GM21528 (cell line): Measurements from ENCODE around the gene ACTR5.
"Not testable (repeated sequence)": the region's sequence is repeated elsewhere in the genome, so short reads cannot be mapped to it uniquely, and the experiment has no call there.

Experiments
- ATAC-seq: cut with Tn5 transposase; IDR thresholded peaks from one replicate; pipeline ENCODE4 v1.9.1; 2021; ENCODE audit warnings: mild to moderate bottlenecking, moderate library complexity; ENCODE audit not compliant: unreplicated experiment, low FRiP score

ACTR5 gene

DNA sequence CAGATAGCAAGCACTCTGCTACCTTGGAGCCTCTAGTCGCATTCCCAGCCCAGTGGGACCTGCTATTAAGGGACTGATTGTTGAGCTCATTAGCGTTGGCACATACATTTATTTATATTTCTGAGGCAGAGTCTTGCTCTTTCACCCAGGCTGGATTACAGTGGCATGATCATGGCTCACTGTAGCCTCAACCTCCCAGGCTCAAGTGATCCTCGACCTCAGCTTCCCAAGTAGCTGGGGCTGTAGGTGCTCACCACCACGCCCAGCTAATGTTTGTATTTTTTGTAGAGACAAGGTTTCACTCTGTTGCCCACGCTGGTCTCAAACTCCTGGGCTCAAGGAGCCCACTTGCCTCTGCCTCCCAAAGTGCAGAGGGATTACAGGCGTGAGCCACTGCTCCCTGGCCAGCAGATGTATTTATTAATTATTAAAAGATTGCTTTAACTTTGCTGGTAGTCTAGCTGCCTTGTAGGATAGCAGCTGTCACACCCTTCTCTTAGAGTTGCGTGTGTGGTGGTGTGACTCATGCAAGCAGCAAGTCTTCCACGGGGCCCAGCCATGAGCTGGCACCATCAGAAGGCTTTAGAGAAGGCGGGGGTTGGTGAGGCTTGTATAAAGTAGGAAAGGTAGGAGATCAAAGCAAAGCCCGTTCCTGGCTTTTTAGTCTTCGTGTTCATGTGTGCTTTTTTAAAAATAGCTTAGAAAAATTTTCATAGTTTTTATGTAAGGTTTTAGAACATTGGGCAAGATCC is 16.5 kb downstream of the ACTR5 start:
- no peak for ATAC-seq

DNA sequence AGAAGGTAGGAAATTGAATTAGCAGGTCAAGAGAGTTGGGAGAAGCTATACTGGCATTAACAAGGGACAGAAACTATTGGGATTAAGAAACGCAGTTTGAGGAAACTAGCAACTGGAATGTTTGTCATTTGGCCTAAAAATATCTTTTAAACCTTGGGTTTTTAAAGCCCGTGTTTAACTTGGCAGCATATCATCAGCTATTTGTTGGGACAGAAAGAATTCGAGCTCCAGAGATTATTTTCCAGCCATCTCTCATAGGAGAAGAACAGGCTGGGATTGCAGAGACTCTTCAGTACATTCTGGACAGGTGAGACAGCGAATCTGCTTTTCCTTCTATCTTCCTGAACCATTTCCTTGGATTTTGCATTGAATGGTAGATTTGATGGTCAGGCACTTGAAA is 17.8 kb downstream of the ACTR5 start:
- no peak for ATAC-seq

- no peak for ATAC-seq
These were observed 21.4 kb downstream of the ACTR5 start for GRCh38 chr20:38769376-38770295.

- ATAC-seq: no peak
These were observed 22.3 kb downstream of the ACTR5 start for GRCh38 chr20:38770546-38770945.

- no peak for ATAC-seq
These were observed 22.7 kb downstream of the ACTR5 start for GRCh38 chr20:38770970-38771369.

DNA sequence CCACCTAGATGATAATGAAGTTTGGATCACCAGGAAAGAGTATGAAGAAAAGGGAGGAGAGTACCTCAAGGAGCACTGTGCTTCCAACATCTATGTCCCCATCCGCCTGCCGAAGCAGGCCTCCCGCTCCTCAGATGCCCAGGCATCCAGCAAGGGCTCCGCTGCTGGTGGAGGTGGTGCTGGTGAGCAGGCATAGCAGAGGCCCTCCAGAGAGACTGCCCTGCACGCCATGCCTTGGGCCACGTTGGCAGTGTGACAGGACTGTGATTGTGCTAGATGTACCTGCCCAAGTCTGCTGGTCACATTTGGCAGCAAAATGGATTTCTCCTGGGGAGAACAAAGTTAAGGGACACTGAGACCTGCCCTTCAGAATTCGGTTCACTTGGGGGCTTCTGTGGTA is 23.4 kb downstream of the ACTR5 start:
- ATAC-seq: no peak

DNA sequence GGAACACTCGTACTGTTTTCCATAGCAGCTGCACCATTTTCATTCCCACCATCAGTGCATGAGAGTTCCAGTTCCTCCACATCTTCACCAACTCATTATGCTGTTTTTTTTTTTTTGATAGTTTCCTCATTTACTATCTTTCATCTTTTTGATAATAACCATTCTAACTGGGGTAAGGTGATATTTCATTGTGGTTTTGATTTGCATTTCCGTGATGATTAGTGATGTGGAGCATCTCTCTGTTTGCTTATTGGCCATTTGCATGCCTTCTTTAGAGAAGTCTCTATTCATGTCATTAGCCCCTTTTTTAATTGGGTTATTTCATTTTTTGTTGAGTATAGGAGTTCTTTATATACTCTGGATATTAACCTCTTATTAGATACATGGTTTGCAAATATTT is 25.9 kb downstream of the ACTR5 start:
- ATAC-seq: no peak

GRCh38 chr20:38776363-38776762 is 28.1 kb downstream of the ACTR5 start:
- ATAC-seq: no peak

GRCh38 chr20:38779247-38780097 is 31.2 kb downstream of the ACTR5 start:
- ATAC-seq: no peak

- ATAC-seq: no peak
These were observed 34.0 kb downstream of the ACTR5 start for GRCh38 chr20:38782275-38782674.

GRCh38 chr20:38787870-38788269 is 39.6 kb downstream of the ACTR5 start:
- no peak for ATAC-seq

DNA sequence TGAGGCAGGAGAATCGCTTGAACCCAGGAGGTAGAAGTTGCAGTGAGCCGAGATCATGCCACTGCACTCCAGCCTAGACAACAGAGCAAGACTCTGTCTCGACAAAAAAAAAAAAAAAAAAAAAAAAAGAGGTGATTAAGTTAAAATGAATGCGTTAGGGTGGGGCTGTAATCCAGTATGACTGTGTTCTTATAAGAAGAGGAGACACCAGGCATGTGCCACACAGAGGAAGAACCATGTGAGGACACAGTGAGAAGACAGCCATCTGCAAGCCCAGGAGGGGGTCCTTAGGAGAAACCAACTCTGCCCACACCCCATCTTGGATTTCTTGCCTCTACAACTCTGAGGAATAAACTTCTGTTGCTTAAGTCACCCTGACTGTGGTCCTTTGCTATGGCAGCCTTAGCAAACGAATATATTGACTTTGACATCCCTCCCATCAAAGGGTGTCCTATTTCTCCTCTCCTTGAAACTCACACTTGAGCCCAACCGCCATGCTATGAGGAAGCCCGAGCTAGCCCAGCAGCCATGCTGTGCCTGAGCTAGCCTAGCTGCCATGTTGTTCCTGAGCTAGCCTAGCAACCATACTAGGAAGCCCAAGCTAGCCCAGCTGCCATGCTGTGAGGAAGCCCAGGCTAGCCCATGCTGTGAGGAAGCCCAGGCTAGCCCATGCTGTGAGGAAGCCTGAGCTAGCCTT is 41.4 kb downstream of the ACTR5 start:
- no peak for ATAC-seq

GRCh38 chr20:38790200-38791053 is 42.2 kb downstream of the ACTR5 start:
- no peak for ATAC-seq

- ATAC-seq: no peak
These were observed 43.0 kb downstream of the ACTR5 start for GRCh38 chr20:38791291-38791690.

- ATAC-seq: no peak
These were observed 43.7 kb downstream of the ACTR5 start for GRCh38 chr20:38791940-38792339.

DNA sequence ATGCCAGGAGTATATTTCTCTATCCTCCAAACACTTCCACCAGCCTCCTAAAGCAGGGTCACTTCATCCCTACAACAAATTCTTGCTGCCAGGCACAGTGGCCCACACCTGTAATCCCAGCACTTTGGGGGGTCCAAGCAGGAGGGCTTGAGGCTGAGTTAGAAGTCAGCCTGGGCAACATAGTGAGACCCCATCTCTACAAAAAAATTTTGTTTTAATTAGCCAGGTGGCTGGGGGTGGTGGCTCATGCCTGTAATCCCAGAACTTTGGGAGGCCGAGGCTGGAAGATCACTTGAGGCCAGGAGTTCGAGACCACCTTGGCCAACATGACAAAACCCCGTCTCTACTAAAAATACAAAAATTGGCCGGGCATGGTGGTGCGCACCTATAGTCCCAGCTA is 45.8 kb downstream of the ACTR5 start:
- ATAC-seq: not testable (repeated sequence)

GRCh38 chr20:38798266-38798665 is 50.0 kb downstream of the ACTR5 start:
- no peak for ATAC-seq

DNA sequence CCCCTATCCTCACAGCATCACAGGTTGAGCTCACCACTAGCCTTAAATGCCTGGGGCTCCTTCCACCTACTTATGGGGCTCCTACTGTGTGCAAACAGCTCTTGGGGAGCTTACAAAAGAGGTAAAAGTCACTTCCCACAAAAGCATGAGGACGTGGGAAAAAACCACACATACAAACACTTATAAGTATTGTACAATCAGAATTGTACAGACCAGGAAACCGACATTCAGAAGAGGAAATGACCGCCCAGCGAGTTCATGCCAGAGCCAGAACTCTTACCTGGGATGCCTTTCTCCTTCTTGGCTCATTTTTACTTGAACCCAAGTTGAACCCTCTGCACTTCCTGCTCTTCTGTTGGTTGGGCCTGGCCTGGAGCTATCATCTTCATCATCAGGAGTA is 50.9 kb downstream of the ACTR5 start:
- ATAC-seq: no peak

GRCh38 chr20:38800882-38801281 is 52.6 kb downstream of the ACTR5 start:
- no peak for ATAC-seq
